Endothelial cell of umbilical vein (primary cell): ENCODE results near the gene MFSD6. TPM values are rescaled to one million over a fixed set of nuclear protein-coding genes. Genes with fewer than 3 reads are reported as not detected.

Experiments
- BruUV-seq: library from RNA; stranded (reverse); fragments of 400-500 nt; replicated peaks from 2 replicates; lab custom pipeline; 2021; lab: Mats Ljungman, UMichigan
- CTCF ChIA-PET: fragments of 300-600, 350-600 bp; sonication (Branson Sonifier 250); formaldehyde crosslinking; loops from one replicate; lab custom pipeline; 2021; ENCODE audit warnings: antibody characterized with exemption, inconsistent platforms; lab: Charles Lee
- POLR2A ChIA-PET: fragments of 300-600, 350-600 bp; sonication (Branson Sonifier 250); formaldehyde crosslinking; loops from one replicate; lab custom pipeline; 2021; ENCODE audit warnings: antibody characterized with exemption, inconsistent platforms; lab: Charles Lee
- DNase-seq: peaks from one replicate; pipeline ENCODE4 v3.0.0-alpha.2; 2011; ENCODE audit warnings: low read depth, low spot score
- FAIRE-seq: peaks from 2 replicates; lab custom pipeline; 2011; peaks lifted over from hg19 to GRCh38; lab: Jason Lieb, UNC
- H2AFZ ChIP-seq: 2 replicates; pipeline ENCODE4 v1.6.0; 2012; ENCODE audit warnings: low read depth, low read length, control low read depth, inconsistent platforms
- H3K27ac ChIP-seq: 2 replicates; pipeline ENCODE4 v1.5.1; 2011; ENCODE audit warnings: low read depth, mild to moderate bottlenecking, control low read depth, low read length, moderate library complexity; ENCODE audit not compliant: insufficient read depth
- H3K27me3 ChIP-seq, 2 experiments: 2 replicates each; pipeline versions ENCODE4 v1.6.0 to v1.6.1; 2011; ENCODE audit warnings: low read length in 2 of 2, mixed read lengths in 1 of 2; ENCODE audit not compliant: control insufficient read depth in 2 of 2, insufficient read depth in 2 of 2
- H3K36me3 ChIP-seq, 2 experiments: 2 replicates in 1 of 2; 3 replicates in 1 of 2; pipeline ENCODE4 v1.5.1; 2011; ENCODE audit warnings: low read length in 2 of 2, mild to moderate bottlenecking in 1 of 2, moderate library complexity in 1 of 2; ENCODE audit not compliant: control insufficient read depth in 2 of 2, insufficient read depth in 2 of 2; ENCODE audit errors: extremely low read depth in 1 of 2
- H3K4me1 ChIP-seq: 3 replicates; pipeline ENCODE4 v1.5.1; 2011; ENCODE audit warnings: mild to moderate bottlenecking, low read length; ENCODE audit not compliant: control insufficient read depth, insufficient read depth; ENCODE audit errors: extremely low read depth
- H3K4me2 ChIP-seq: 2 replicates; pipeline ENCODE4 v1.6.1; 2011; ENCODE audit warnings: low read length, control low read depth, mixed read lengths; ENCODE audit not compliant: insufficient read depth
- H3K4me3 ChIP-seq, 3 experiments: fragments of 200-600 bp in 1 of 3; sonication (generic), shearing (Covaris generic) in 1 of 3; replicated peaks in 1 of 3; 2 replicates each; pipeline ENCODE4 v1.5.1; 2011 to 2016; ENCODE audit warnings: control low read depth in 3 of 3, low read length in 3 of 3, mild to moderate bottlenecking in 2 of 3, inconsistent platforms in 1 of 3, low read depth in 1 of 3, moderate library complexity in 1 of 3; ENCODE audit not compliant: insufficient read depth in 1 of 3
- H3K79me2 ChIP-seq: 2 replicates; pipeline ENCODE4 v1.6.0; 2012; ENCODE audit warnings: low read length, inconsistent platforms; ENCODE audit not compliant: control insufficient read depth, insufficient read depth
- H3K9ac ChIP-seq: replicated peaks from 2 replicates; pipeline ENCODE3; 2011; ENCODE audit warnings: low read length, control low read depth; ENCODE audit not compliant: insufficient read depth; ENCODE audit errors: extremely low read depth
- H3K9me1 ChIP-seq: replicated peaks from 3 replicates; pipeline ENCODE4 v1.6.0; 2011; ENCODE audit warnings: mild to moderate bottlenecking, low read length; ENCODE audit not compliant: control insufficient read depth, insufficient read depth; ENCODE audit errors: extremely low read depth
- H3K9me3 ChIP-seq: replicated peaks from 2 replicates; pipeline ENCODE4 v1.5.1; 2012; ENCODE audit warnings: low read length, inconsistent platforms; ENCODE audit not compliant: control insufficient read depth, insufficient read depth
- H4K20me1 ChIP-seq: replicated peaks from 2 replicates; pipeline ENCODE3; 2011; ENCODE audit warnings: mild to moderate bottlenecking, low read length; ENCODE audit not compliant: control insufficient read depth, insufficient read depth; ENCODE audit errors: extremely low read depth
- EZH2 ChIP-seq: IDR thresholded peaks from 2 replicates; pipeline ENCODE4 v1.6.1; 2012; ENCODE audit warnings: borderline replicate concordance, low read depth, mild to moderate bottlenecking, moderate library complexity, low read length, inconsistent platforms; ENCODE audit not compliant: severe bottlenecking
- FOS ChIP-seq: IDR thresholded peaks from 2 replicates; pipeline ENCODE4 v1.6.1; 2011; ENCODE audit warnings: mild to moderate bottlenecking, low read length, moderate library complexity, borderline replicate concordance; ENCODE audit not compliant: insufficient read depth
- GATA2 ChIP-seq: IDR thresholded peaks from 2 replicates; pipeline ENCODE4 v1.7.0; 2011; ENCODE audit warnings: low read depth, mild to moderate bottlenecking, moderate library complexity, mixed read lengths, low read length; ENCODE audit not compliant: insufficient read length, insufficient read depth
- JUN ChIP-seq: IDR thresholded peaks from 2 replicates; pipeline ENCODE4 v1.6.1; 2011; ENCODE audit warnings: borderline replicate concordance, low read depth; ENCODE audit not compliant: insufficient read length, insufficient read depth
- MYC ChIP-seq: IDR thresholded peaks from one replicate; pipeline ENCODE4 v1.6.1; 2011; ENCODE audit warnings: mild to moderate bottlenecking, low read depth, low read length
- POLR2A ChIP-seq: IDR thresholded peaks from 2 replicates; pipeline ENCODE4 v1.6.1; 2012; ENCODE audit warnings: low read depth, mild to moderate bottlenecking, control low read depth, low read length
- POLR2AphosphoS5 ChIP-seq: IDR thresholded peaks from 2 replicates; pipeline ENCODE4 v1.6.1; 2012; ENCODE audit warnings: low read depth, mild to moderate bottlenecking, control low read depth, low read length, moderate library complexity; ENCODE audit not compliant: insufficient read depth
- dilution Hi-C: fragments of 300-500 bp; cut with MboI; formaldehyde crosslinking; loops from one replicate; pipeline ENCODE4 v1.15.0; 2019; ENCODE audit warnings: low sequenced_read_pairs; ENCODE audit not compliant: extremely low pct_ligation_motif_present
- intact Hi-C: fragments of 100-400 bp; cut with micrococcal nuclease; formaldehyde crosslinking; loops from one replicate; pipeline ENCODE4 v1.10.0; 2022
- polyA plus RNA-seq, 4 experiments: library from polyadenylated mRNA; depleted of rRNA in 3 of 4; stranded (reverse) in 3 of 4; unstranded in 1 of 4; fragments of >200 nt; gene quantifications; 2 replicates each; pipeline versions ENCODE4 v1.2.1 to v1.2.3, GENCODE V29; 2011 to 2012; ENCODE audit warnings: missing spikeins in 1 of 4
- total RNA-seq: library from RNA; stranded (reverse); gene quantifications from 2 replicates; pipeline ENCODE4 v1.2.3, GENCODE V29; 2021
- TF ChIP-seq, protein P1 (sequence below), 2 donors: IDR thresholded peaks; 1 replicate in 1 of 2; 2 replicates in 1 of 2; pipeline ENCODE4 v1.5.1; 2011; ENCODE audit warnings: low read length in 2 of 2, mild to moderate bottlenecking in 2 of 2, moderate library complexity in 2 of 2, control low read depth in 1 of 2, inconsistent platforms in 1 of 2, low read depth in 1 of 2; ENCODE audit not compliant: insufficient read depth in 1 of 2; ENCODE audit errors: extremely low read depth in 1 of 2
- TF ChIP-seq, protein P2 (sequence below): IDR thresholded peaks from 2 replicates; pipeline ENCODE4 v1.6.1; 2011; ENCODE audit not compliant: insufficient read depth, insufficient read length

The MFSD6 gene
- total and polyA plus RNA-seq, 2 donors (not counting 3 experiments of a cell fraction or from before 2014, with no cell fraction given): 4.3 to 4.5 TPM

DNA sequence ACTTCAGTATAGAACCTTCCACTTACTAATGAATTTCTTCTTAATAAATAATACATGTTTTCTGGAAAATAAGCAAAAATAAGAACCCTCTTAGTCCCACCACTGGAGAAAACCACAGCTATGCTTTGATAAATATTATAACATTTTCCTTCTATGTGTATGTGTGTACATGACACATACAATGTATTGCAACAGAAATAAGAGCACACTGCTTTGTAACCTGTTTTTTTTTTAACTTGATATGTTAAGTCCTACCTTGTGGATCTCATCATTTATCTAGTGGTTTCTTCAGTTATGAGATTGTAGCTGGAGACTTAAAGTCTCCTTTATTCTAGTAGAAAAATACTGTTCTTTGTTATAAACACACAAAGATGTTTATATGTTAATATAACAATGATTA lies 47.6 kb upstream of the MFSD6 start:
- no peak overlapping the region for H3K9ac ChIP-seq
- peaks cover 0 to 5% of the 10 kb centered on the region in 2 experiments for H3K36me3 ChIP-seq
- no peak overlapping the region for H3K27ac ChIP-seq
- TF ChIP-seq MYC (no peak), JUN (no peak), POLR2AphosphoS5 (no peak), POLR2A (no peak), FOS (no peak), EZH2 (no peak), GATA2 (no peak)
- TF ChIP-seq, protein P1, sequence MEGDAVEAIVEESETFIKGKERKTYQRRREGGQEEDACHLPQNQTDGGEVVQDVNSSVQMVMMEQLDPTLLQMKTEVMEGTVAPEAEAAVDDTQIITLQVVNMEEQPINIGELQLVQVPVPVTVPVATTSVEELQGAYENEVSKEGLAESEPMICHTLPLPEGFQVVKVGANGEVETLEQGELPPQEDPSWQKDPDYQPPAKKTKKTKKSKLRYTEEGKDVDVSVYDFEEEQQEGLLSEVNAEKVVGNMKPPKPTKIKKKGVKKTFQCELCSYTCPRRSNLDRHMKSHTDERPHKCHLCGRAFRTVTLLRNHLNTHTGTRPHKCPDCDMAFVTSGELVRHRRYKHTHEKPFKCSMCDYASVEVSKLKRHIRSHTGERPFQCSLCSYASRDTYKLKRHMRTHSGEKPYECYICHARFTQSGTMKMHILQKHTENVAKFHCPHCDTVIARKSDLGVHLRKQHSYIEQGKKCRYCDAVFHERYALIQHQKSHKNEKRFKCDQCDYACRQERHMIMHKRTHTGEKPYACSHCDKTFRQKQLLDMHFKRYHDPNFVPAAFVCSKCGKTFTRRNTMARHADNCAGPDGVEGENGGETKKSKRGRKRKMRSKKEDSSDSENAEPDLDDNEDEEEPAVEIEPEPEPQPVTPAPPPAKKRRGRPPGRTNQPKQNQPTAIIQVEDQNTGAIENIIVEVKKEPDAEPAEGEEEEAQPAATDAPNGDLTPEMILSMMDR (IDR thresholded peaks at IDR 0.05; ENCODE audit: extremely low read depth in 1 of 2, insufficient read depth in 1 of 2, low read depth in 1 of 2, low read length in 2 of 2): no peak
- TF ChIP-seq, protein P2, sequence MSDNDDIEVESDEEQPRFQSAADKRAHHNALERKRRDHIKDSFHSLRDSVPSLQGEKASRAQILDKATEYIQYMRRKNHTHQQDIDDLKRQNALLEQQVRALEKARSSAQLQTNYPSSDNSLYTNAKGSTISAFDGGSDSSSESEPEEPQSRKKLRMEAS: no peak
- H2AFZ ChIP-seq: no peak overlapping the region
- ChIA-PET CTCF (interaction anchor here (1.1 to 2.8 kb wide), 5 partner anchors 10 to 41 kb away, joined by 4 to 12 read pairs (median 10); partner anchors contain the start of gene HIBCH), POLR2A (no interaction called here)
- no peak overlapping the region for H3K4me2 ChIP-seq
- DNase-seq (no peak), FAIRE-seq (no peak)
- peaks cover 5% of the 10 kb centered on the region for H3K4me1 ChIP-seq
- no peaks in the 10 kb centered on the region for H3K27me3 ChIP-seq
- H4K20me1 ChIP-seq: peaks cover 2% of the 10 kb centered on the region
- intact Hi-C loops (no loop called here), dilution Hi-C loops (no loop called here)
- H3K79me2 ChIP-seq: peaks cover 8% of the 10 kb centered on the region
- no peaks in the 10 kb centered on the region for H3K9me3 ChIP-seq
- no peak overlapping the region for H3K4me3 ChIP-seq
- no TSS peak for BruUV-seq
- H3K9me1 ChIP-seq: no peaks in the 10 kb centered on the region
